ENCODE results near the gene DEFB127. TPM values are rescaled to one million over a fixed set of nuclear protein-coding genes. Genes with fewer than 3 reads are reported as not detected.
"Not testable (repeated sequence)": the region's sequence is repeated elsewhere in the genome, so short reads cannot be mapped to it uniquely, and the experiment has no call there.

Gene DEFB127
- total RNA-seq, 1 experiment from 2014 or later = not detected

DNA sequence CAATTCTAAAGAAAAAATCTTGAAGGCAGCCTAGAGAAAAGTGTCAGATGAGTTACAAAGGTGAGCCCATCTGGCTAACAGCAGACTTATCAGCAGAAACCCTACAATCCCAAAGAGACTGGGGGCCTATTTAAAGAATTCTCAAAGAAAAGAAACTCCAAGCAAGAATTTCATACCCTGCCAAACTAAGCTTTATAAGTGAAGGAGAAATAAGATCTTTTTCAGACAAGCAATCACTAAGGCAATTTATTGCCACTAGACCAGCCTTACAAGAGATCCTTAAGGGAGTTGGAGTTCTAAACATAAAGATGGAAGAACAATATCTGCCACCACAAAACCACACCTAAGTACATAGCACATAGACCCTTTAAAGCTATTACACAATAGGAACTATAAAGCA, 39.7 kb upstream of the DEFB127 start:
- no peak for ATAC-seq

GRCh38 chr20:129786-130323, 27.4 kb upstream of the DEFB127 start:
- not testable (repeated sequence) for H3K4me3 ChIP-seq (ENCODE audit: low read depth in 2 of 2, low read length in 2 of 2)

More for the DNA sequence above, 39.7 kb upstream of the DEFB127 start:
- no TSS peak for BruUV-seq (replicated peaks)
- POLR2A ChIA-PET = no interaction called here
- TF ChIP-seq SIN3A (IDR thresholded peaks at IDR 0.05; ENCODE audit: borderline replicate concordance, insufficient read depth, low read depth, low read length) (no peak), TCF7L2 (IDR thresholded peaks at IDR 0.05; ENCODE audit: low read depth, low read length) (no peak), CTCF (IDR thresholded peaks at IDR 0.05) (no peak), POLR2AphosphoS5 (IDR thresholded peaks at IDR 0.05; ENCODE audit: low read depth, low read length) (no peak)
- TF ChIP-seq, protein P1, sequence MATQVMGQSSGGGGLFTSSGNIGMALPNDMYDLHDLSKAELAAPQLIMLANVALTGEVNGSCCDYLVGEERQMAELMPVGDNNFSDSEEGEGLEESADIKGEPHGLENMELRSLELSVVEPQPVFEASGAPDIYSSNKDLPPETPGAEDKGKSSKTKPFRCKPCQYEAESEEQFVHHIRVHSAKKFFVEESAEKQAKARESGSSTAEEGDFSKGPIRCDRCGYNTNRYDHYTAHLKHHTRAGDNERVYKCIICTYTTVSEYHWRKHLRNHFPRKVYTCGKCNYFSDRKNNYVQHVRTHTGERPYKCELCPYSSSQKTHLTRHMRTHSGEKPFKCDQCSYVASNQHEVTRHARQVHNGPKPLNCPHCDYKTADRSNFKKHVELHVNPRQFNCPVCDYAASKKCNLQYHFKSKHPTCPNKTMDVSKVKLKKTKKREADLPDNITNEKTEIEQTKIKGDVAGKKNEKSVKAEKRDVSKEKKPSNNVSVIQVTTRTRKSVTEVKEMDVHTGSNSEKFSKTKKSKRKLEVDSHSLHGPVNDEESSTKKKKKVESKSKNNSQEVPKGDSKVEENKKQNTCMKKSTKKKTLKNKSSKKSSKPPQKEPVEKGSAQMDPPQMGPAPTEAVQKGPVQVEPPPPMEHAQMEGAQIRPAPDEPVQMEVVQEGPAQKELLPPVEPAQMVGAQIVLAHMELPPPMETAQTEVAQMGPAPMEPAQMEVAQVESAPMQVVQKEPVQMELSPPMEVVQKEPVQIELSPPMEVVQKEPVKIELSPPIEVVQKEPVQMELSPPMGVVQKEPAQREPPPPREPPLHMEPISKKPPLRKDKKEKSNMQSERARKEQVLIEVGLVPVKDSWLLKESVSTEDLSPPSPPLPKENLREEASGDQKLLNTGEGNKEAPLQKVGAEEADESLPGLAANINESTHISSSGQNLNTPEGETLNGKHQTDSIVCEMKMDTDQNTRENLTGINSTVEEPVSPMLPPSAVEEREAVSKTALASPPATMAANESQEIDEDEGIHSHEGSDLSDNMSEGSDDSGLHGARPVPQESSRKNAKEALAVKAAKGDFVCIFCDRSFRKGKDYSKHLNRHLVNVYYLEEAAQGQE (IDR thresholded peaks at IDR 0.05; ENCODE audit: insufficient read depth in 1 of 2, low read depth in 2 of 2, low read length in 1 of 2) = no peak
- Histone ChIP-seq H3K4me1 (ENCODE audit: control insufficient read depth, insufficient read depth, low read length) (no peaks in the 10 kb centered on the region), H3K36me3 (ENCODE audit: control insufficient read depth, insufficient read depth, low read length) (no peaks in the 10 kb centered on the region), H3K9me3 (ENCODE audit: control insufficient read depth, insufficient read depth, low read depth, low read length) (no peaks in the 10 kb centered on the region), H3K27ac (ENCODE audit: low read length) (no peak overlapping the region), H3K4me3 (ENCODE audit: low read depth in 2 of 2, low read length in 2 of 2) (no peak overlapping the region), H3K27me3 (ENCODE audit: control insufficient read depth, insufficient read depth, low read length) (peaks cover 20% of the 10 kb centered on the region)
- intact Hi-C loops (cut with micrococcal nuclease; ENCODE audit: unreplicated experiment) = no loop called here
- DNase-seq (ENCODE audit: low read depth, low spot score) = no peak
- in situ Hi-C loops (cut with HindIII; ENCODE audit: low pct_unique_long_range_greater_than_20kb, low sequenced_read_pairs) = no loop called here
- CTCF ChIA-PET = no interaction called here

DNA sequence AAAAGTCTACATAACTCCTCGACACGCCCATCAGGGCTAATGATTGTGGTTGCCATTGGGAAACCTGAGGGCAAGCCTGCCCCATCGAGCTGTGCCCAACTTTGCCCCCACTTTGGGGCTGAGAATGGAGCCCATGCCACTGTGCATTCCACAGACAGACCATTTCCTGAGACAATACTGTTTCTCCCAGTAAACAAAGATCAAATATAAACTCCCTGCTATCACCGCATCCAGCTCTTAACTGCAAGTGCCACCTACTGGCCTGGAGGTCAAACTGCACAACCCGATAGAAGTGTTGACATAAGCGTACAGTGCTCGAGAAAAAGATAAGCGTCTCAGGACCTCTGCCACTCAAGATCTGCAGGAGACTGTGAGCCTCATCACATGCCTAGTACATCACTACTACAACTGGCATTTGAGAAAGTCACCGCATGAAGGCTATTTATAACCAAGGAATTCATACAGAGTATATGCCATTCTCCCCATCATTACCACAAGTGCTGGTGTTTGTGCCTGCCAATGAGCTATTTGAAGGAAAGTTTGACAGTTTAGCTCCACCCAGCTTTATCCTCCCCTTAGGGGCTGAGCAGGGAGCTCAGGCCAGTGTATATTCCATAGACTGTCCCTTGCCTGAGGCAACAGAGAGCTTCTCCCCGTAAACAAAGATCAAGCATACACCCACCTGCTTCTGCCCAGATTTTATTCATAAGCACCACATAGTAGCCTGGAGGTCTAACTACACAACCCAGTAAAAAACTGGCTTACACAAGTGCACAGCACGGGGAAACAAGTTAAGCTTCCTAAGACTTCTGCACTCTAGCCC, 19.4 kb upstream of the DEFB127 start:
- Histone ChIP-seq H3K4me3 (ENCODE audit: low read depth in 2 of 2, low read length in 2 of 2) (no peak overlapping the region), H3K27ac (ENCODE audit: low read length) (no peak overlapping the region), H3K36me3 (ENCODE audit: control insufficient read depth, insufficient read depth, low read length) (no peaks in the 10 kb centered on the region; the same call in 1 of the 2 replicates), H3K4me1 (ENCODE audit: control insufficient read depth, insufficient read depth, low read length) (no peaks in the 10 kb centered on the region), H3K9me3 (ENCODE audit: control insufficient read depth, insufficient read depth, low read depth, low read length) (no peaks in the 10 kb centered on the region), H3K27me3 (ENCODE audit: control insufficient read depth, insufficient read depth, low read length) (peaks cover 12% of the 10 kb centered on the region)
- intact Hi-C loops (cut with micrococcal nuclease; ENCODE audit: unreplicated experiment) = no loop called here
- ATAC-seq = no peak
- no peak for DNase-seq (ENCODE audit: low read depth, low spot score)
- ChIA-PET CTCF (no interaction called here), POLR2A (no interaction called here)
- no TSS peak for BruUV-seq (replicated peaks)
- in situ Hi-C loops (cut with HindIII; ENCODE audit: low pct_unique_long_range_greater_than_20kb, low sequenced_read_pairs) = no loop called here
- TF ChIP-seq SIN3A (IDR thresholded peaks at IDR 0.05; ENCODE audit: borderline replicate concordance, insufficient read depth, low read depth, low read length) (no peak), CTCF (IDR thresholded peaks at IDR 0.05) (peak; percentile 74), TCF7L2 (IDR thresholded peaks at IDR 0.05; ENCODE audit: low read depth, low read length) (no peak)
- TF ChIP-seq, protein P1 (IDR thresholded peaks at IDR 0.05; ENCODE audit: insufficient read depth in 1 of 2, low read depth in 2 of 2, low read length in 1 of 2) = no peak

More at GRCh38 chr20:129786-130323, 27.4 kb upstream of the DEFB127 start:
- ATAC-seq; DNase-seq (ENCODE audit: low read depth, low spot score); intact Hi-C loops (cut with micrococcal nuclease; ENCODE audit: unreplicated experiment); H3K36me3 ChIP-seq (ENCODE audit: control insufficient read depth, insufficient read depth, low read length); H3K27ac ChIP-seq (ENCODE audit: low read length); in situ Hi-C loops (cut with HindIII; ENCODE audit: low pct_unique_long_range_greater_than_20kb, low sequenced_read_pairs); H3K27me3 ChIP-seq (ENCODE audit: control insufficient read depth, insufficient read depth, low read length); BruUV-seq (replicated peaks); H3K9me3 ChIP-seq (ENCODE audit: control insufficient read depth, insufficient read depth, low read depth, low read length); H3K4me1 ChIP-seq (ENCODE audit: control insufficient read depth, insufficient read depth, low read length); POLR2A ChIA-PET; CTCF ChIA-PET: not testable (repeated sequence)
